Lung (tissue), 12 donors: ENCODE results near the gene TBC1D10A. TPM values are rescaled to one million over a fixed set of nuclear protein-coding genes. Genes with fewer than 3 reads are reported as not detected.

Source experiments
- ATAC-seq: fragments of 200-7000 bp; cut with Tn5 transposase; one replicate; pipeline ENCODE4 v1.9.1; 2020; ENCODE audit warnings: moderate number of reproducible peaks; ENCODE audit not compliant: insufficient read depth, low FRiP score
- DNase-seq, 3 donors: peaks; one replicate each; pipeline ENCODE4 v3.0.0-alpha.2; 2013 to 2017
- H3K27ac ChIP-seq, 2 donors: one replicate each; pipeline ENCODE4 v1.5.1; 2013; ENCODE audit warnings: mild to moderate bottlenecking in 2 of 2, moderate library complexity in 2 of 2, control low read depth in 1 of 2, inconsistent platforms in 1 of 2, low read depth in 1 of 2, low read length in 1 of 2
- H3K27me3 ChIP-seq, 3 donors: one replicate each; pipeline ENCODE4 v1.5.1; 2013; ENCODE audit warnings: low read length in 2 of 3; ENCODE audit not compliant: control insufficient read depth in 3 of 3, insufficient read depth in 3 of 3
- H3K36me3 ChIP-seq, 4 donors: one replicate each; pipeline ENCODE4 v1.5.1; 2013; ENCODE audit warnings: low read length in 4 of 4, mild to moderate bottlenecking in 1 of 4, moderate library complexity in 1 of 4; ENCODE audit not compliant: control insufficient read depth in 4 of 4, insufficient read depth in 4 of 4
- H3K4me1 ChIP-seq, 5 donors: one replicate each; pipeline ENCODE4 v1.5.1; 2013; ENCODE audit warnings: low read length in 5 of 5, mild to moderate bottlenecking in 2 of 5, moderate library complexity in 1 of 5; ENCODE audit not compliant: control insufficient read depth in 5 of 5, insufficient read depth in 5 of 5
- H3K4me3 ChIP-seq: one replicate; pipeline ENCODE4 v1.5.1; 2013; ENCODE audit warnings: mild to moderate bottlenecking, control low read depth, moderate library complexity
- H3K9ac ChIP-seq, 2 donors: one replicate each; pipeline ENCODE4 v1.5.1; 2013; ENCODE audit warnings: low read length in 2 of 2, control low read depth in 1 of 2; ENCODE audit not compliant: insufficient read depth in 1 of 2
- H3K9me3 ChIP-seq, 4 donors: one replicate each; pipeline ENCODE4 v1.5.1; 2013; ENCODE audit warnings: low read length in 3 of 4, mild to moderate bottlenecking in 1 of 4, moderate library complexity in 1 of 4; ENCODE audit not compliant: control insufficient read depth in 4 of 4, insufficient read depth in 3 of 4
- whole genome bisulfite sequencing, 2 donors: extraction: QIAGEN DNeasy Blood & Tissue Kit; methylation state at CpG; one replicate each; pipeline ENCODE4 v1.1.7; 2013; 5-methylcytosine and 5-hydroxymethylcytosine counted together
- polyA plus RNA-seq, 2 donors: library from polyadenylated mRNA; stranded (reverse); fragments of 200-250 nt; gene quantifications; one replicate each; pipeline ENCODE4 v1.2.1, GENCODE V29; 2013
- total RNA-seq, 2 donors: library from RNA; depleted of rRNA in 1 of 2; stranded (reverse); fragments of >200 nt in 1 of 2; gene quantifications; one replicate each; pipeline ENCODE4 v1.2.1, GENCODE V29; 2014 to 2021
- TF ChIP-seq, protein P1 (sequence below): IDR thresholded peaks from 2 replicates; pipeline ENCODE4 v1.5.1; 2012; ENCODE audit warnings: mild to moderate bottlenecking; ENCODE audit errors: control extremely low read depth, extremely low read depth
- donor health status: control.
- donor health status: control.
- donor health status: Bipolar disorder and iron deficiency.
- donor health status: healthy.
- donor health status: DM: yes; HTN: yes; CAD: no.

The TBC1D10A gene
- total and polyA plus RNA-seq, 4 donors: 15.0 to 36.4 (median 26.6) TPM

DNA sequence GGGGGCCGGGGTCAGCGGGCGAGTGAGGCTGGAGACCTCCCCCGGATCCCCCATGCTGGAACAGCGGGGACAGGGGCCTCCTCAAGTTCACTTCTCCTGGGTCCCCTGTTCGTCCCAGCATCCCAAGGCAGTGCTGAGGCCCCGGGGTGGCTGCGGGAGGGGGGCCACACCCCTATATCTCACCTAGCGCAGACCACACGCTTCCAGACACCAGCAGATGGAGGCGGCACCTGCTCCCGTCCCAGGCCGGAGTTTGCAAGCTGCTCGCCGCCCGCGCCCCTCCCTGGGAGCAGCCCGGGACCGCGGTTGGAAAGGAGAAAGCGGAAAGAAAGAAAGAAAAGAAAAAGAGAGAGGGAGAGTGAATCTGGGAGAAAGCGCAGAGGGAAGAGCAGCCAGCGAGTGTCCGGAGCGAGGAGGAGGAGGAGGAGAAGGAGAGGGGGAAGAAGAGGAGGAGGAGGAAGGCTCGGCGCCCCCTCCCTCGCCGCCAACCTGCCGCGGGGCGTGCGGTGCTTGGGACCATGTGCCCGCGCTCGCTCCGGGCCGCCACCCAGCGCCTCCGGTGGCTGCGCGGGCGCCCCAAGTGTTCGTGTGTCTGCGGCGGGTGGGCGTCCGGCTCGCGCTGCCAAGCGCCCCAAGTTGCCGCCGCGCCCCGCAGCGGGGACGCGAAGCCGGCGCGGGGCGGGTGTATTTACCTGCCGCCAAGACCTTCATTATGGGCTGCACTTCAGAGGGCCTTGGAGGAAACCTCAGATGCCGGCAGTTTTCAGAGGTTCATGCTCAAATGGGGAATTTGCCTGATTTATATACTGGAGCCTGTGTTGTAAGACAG, 80.5 kb downstream of the TBC1D10A start, which contains the start of gene LIF:
LIF (minus strand) TSS at position 775 of the 829 bp plus-strand sequence; CDS start at position 711, 64 bp downstream.
- Histone ChIP-seq H3K9me3 (no peaks in the 10 kb centered on the region), H3K27me3 (peaks cover 0 to 17% (median 2%) of the 10 kb centered on the region in 3 donors), H3K27ac (peak within 1 kb of the TSS in 1 of 2 donors; percentile 21), H3K36me3 (no peaks in the 10 kb centered on the region), H3K9ac (no peak within 1 kb of the TSS), H3K4me3 (peak within 1 kb of the TSS; percentile 30), H3K4me1 (peaks cover 0 to 52% (median 9%) of the 10 kb centered on the region in 5 donors)
- peak in 2 of 3 donors; percentile 62 to 73 for DNase-seq
- ATAC-seq: no peak
- WGBS, 2 donors: 2 to 3% methylated on average over 54 to 64 of the region's 64 CpGs
- TF ChIP-seq, protein P1, sequence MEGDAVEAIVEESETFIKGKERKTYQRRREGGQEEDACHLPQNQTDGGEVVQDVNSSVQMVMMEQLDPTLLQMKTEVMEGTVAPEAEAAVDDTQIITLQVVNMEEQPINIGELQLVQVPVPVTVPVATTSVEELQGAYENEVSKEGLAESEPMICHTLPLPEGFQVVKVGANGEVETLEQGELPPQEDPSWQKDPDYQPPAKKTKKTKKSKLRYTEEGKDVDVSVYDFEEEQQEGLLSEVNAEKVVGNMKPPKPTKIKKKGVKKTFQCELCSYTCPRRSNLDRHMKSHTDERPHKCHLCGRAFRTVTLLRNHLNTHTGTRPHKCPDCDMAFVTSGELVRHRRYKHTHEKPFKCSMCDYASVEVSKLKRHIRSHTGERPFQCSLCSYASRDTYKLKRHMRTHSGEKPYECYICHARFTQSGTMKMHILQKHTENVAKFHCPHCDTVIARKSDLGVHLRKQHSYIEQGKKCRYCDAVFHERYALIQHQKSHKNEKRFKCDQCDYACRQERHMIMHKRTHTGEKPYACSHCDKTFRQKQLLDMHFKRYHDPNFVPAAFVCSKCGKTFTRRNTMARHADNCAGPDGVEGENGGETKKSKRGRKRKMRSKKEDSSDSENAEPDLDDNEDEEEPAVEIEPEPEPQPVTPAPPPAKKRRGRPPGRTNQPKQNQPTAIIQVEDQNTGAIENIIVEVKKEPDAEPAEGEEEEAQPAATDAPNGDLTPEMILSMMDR: no peak

DNA sequence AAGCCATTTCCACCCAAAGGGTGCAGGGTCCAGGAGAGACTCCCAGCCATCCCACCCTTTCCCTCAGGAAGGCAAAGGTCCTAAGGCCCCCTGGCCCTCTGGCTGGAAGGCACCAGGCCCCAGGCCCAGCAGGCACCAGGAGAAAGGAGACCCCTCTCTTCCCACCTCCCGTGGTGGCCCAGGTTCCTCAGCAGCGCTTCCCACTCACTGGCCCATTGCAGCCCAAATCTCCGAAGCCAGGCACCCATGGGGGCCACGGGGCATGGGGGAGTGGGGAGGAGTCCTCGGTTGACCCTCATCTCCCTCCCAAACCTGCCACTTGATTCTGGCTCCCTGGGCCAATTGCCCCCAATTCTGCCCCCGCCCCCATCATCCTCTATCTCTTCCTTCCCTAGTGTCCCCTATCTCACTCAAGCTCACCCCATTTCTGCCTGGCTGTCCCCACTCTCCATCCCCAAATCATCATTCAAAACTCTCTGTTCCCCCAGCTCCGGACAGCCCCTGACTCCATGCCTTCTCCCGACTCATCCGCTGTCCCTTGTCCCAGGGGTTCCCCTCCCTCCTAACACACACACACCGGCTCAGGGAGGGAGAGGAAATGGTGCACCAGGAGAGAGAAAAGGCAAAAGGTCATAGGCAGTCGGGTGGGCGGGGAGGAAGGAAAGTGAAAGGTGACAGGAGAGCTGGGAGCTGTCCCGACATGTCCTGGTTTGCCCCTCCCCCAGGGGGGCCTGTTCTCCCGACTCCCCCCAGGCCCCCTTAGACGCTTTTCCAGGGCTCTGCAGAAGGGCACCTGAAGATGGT, 81.4 kb downstream of the TBC1D10A start:
- DNase-seq: no peak
- Histone ChIP-seq H3K4me3 (peak overlapping the region; percentile 30), H3K9me3 (no peaks in the 10 kb centered on the region), H3K9ac (no peak overlapping the region), H3K36me3 (no peaks in the 10 kb centered on the region), H3K27me3 (peaks cover 0 to 17% (median 2%) of the 10 kb centered on the region in 3 donors), H3K4me1 (peaks cover 0 to 57% (median 9%) of the 10 kb centered on the region in 5 donors), H3K27ac (no peak overlapping the region)
- ATAC-seq: no peak
- WGBS, 2 donors: 53 to 79% methylated on average over 12 to 15 of the region's 15 CpGs
- TF ChIP-seq, protein P1: no peak

DNA sequence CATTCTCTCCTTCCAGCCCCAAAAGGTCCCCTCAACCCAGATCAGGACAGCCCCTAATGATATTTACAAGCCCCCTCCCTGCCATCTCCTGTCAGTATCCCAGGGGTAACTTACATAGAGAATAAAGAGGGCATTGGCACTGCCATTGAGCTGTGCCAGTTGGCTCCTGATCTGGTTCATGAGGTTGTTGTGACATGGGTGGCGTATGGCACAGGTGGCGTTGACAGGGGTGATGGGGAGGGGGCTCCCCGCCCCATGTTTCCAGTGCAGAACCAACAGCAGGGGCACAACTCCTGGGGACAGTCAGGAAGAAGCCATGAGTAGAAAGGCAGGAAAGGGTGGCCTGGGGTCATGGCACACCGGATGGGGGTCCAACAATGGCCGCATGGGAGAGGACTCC, 82.1 kb downstream of the TBC1D10A start:
- no peak overlapping the region for H3K9ac ChIP-seq
- H3K4me1 ChIP-seq: peaks cover 0 to 59% (median 9%) of the 10 kb centered on the region in 5 donors
- H3K4me3 ChIP-seq: no peak overlapping the region
- H3K9me3 ChIP-seq: no peaks in the 10 kb centered on the region
- H3K27ac ChIP-seq: no peak overlapping the region
- ATAC-seq (no peak), DNase-seq (no peak)
- peaks cover 0 to 17% (median 2%) of the 10 kb centered on the region in 3 donors for H3K27me3 ChIP-seq
- TF ChIP-seq, protein P1: no peak
- WGBS, 2 donors: 93 to 95% methylated on average over 5 of the region's 5 CpGs
- no peaks in the 10 kb centered on the region for H3K36me3 ChIP-seq
